ENCODE data around the gene DHRS12.

DNA sequence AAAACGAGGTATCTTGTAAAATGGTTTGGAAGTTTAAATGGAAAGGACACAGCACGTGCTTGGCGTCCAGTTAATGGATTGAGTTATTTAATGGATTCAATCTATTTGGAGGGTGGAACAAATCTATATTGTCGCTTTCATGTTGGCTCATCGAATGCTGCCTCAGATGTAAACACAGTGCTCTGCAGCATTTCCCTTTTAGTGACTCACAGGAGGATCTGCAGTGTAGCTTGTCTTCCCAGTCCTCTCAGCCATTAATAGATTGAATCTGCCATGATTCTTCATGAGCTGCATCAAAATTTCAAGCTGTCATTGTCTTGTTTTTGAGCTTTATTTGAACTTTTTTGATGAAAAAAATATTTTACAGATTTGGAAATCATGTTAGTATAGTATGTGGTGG, 44.7 kb downstream of the DHRS12 start:
- no peak for TF ChIP-seq CTCF (IDR thresholded peaks at IDR 0.05)
- no peak for TF ChIP-seq POLR2A (IDR thresholded peaks at IDR 0.05)
